ENCODE results near the gene KLF15. TPM values are rescaled to one million over a fixed set of nuclear protein-coding genes. Genes with fewer than 3 reads are reported as not detected.

The KLF15 gene
- total and polyA plus RNA-seq, 2 of the 4 experiments (the other 2 are of a cell fraction) = 0.18 to 0.24 TPM

GRCh38 chr3:126320517-126321293 lies 36.5 kb downstream of the KLF15 start:
- in situ Hi-C loops (cut with MboI; ENCODE audit: low sequenced_read_pairs) = no loop called here
- Histone ChIP-seq H3K9me1 (ENCODE audit: insufficient read depth, low read length) (no peaks in the 10 kb centered on the region), H3K9me3 (ENCODE audit: control insufficient read depth, insufficient read depth, low read length) (no peaks in the 10 kb centered on the region), H3K9ac (ENCODE audit: low read depth, low read length) (no peak overlapping the region), H3K27ac (ENCODE audit: insufficient read depth, low read length) (no peak overlapping the region), H2BK5ac (ENCODE audit: low read depth, low read length, poor library complexity, severe bottlenecking) (no peak overlapping the region), H2AK9ac (replicated peaks; ENCODE audit: low read depth, low read length, poor library complexity) (no peak overlapping the region), H3K27me3 (ENCODE audit: control insufficient read depth, insufficient read depth, low read length) (peaks cover 18% of the 10 kb centered on the region; the same call in 1 of the 2 replicates), H3K4me3 (ENCODE audit: insufficient read depth, low read depth, low read length) (no peak overlapping the region), H2BK20ac (ENCODE audit: low read depth, low read length) (no peak overlapping the region), H3K4me1 (ENCODE audit: control insufficient read depth, insufficient read depth, low read length) (peaks cover 4% of the 10 kb centered on the region; the same call in 1 of the 2 replicates), H4K20me1 (ENCODE audit: insufficient read depth, low read length) (no peaks in the 10 kb centered on the region), H2AK5ac (ENCODE audit: low read depth, low read length) (no peak overlapping the region), H3K56ac (ENCODE audit: extremely low read depth, insufficient read depth, low read length) (no peak overlapping the region), H4K5ac (ENCODE audit: low read depth, low read length) (no peak overlapping the region), H3K18ac (ENCODE audit: low read depth, low read length) (no peak overlapping the region), H4K91ac (ENCODE audit: insufficient read depth, low read depth, low read length) (no peak overlapping the region), H3K79me1 (ENCODE audit: low read depth in 1 of 2, low read length in 2 of 2) (no peaks in the 10 kb centered on the region), H3K36me3 (ENCODE audit: control insufficient read depth, insufficient read depth, low read length) (no peaks in the 10 kb centered on the region), H2BK15ac (ENCODE audit: low read depth, low read length) (no peak overlapping the region), H3K23ac (ENCODE audit: low read depth, low read length) (no peak overlapping the region), H2BK120ac (ENCODE audit: low read depth, low read length) (no peak overlapping the region), H4K8ac (ENCODE audit: low read depth in 2 of 2, low read length in 2 of 2) (no peak overlapping the region), H3K4ac (ENCODE audit: low read depth, low read length) (no peak overlapping the region), H3K14ac (replicated peaks; ENCODE audit: low read depth, low read length) (no peak overlapping the region), H2AFZ (replicated peaks; ENCODE audit: low read length, poor library complexity) (no peak overlapping the region), H3K4me2 (ENCODE audit: low read depth, low read length) (no peak overlapping the region)
- no peak for TF ChIP-seq FOS (IDR thresholded peaks at IDR 0.05; ENCODE audit: low read depth, low read length)
- TF ChIP-seq CHD1 (IDR thresholded peaks at IDR 0.05; ENCODE audit: low read depth, low read length) = no peak
- no peak for TF ChIP-seq RFX5 (IDR thresholded peaks at IDR 0.05; ENCODE audit: low read depth, low read length)
- ATAC-seq (ENCODE audit: low read depth) = no peak
- BruUV-seq (replicated peaks) = no TSS peak
- dilution Hi-C loops (cut with HindIII; ENCODE audit: low sequenced_read_pairs, unreplicated experiment) = no loop called here
- ChIA-PET POLR2A (ENCODE audit: unreplicated experiment) (no interaction called here), CTCF (no interaction called here)
- no peak for DNase-seq
- 40% methylated on average over 1 of the region's 7 CpGs; no CpG with 5 or more reads in 1 of the 2 experiments for WGBS, 2 experiments (ENCODE audit: extremely low coverage in 2 of 2, insufficient read length in 1 of 2)
- intact Hi-C loops (cut with micrococcal nuclease) = no loop called here
